Neural progenitor cell (in vitro differentiated cells): ENCODE measurements around the gene ZMIZ2. TPM values are rescaled to one million over a fixed set of nuclear protein-coding genes. Genes with fewer than 3 reads are reported as not detected.

ENCODE experiments used
- DNase-seq: peaks from one replicate; pipeline ENCODE4 v3.0.0-alpha.2; 2016; ENCODE audit warnings: low spot score
- H2AFZ ChIP-seq: fragments of 200-600 bp; sonication (generic); replicated peaks from 2 replicates; pipeline ENCODE4 v1.6.1; 2016; ENCODE audit warnings: antibody characterized with exemption
- H3F3A ChIP-seq: fragments of 200-600 bp; sonication (generic); 2 replicates; pipeline ENCODE4 v1.6.1; 2016; ENCODE audit warnings: antibody characterized with exemption, low read depth
- H3K27ac ChIP-seq: fragments of 200-600 bp; sonication (generic); 2 replicates; pipeline ENCODE4 v1.5.1; 2016; ENCODE audit warnings: mild to moderate bottlenecking
- H3K27me3 ChIP-seq: fragments of 200-600 bp; sonication (generic); 2 replicates; pipeline ENCODE4 v1.6.1; 2016; ENCODE audit warnings: mild to moderate bottlenecking, moderate library complexity
- H3K36me3 ChIP-seq: fragments of 200-600 bp; sonication (generic); 2 replicates; pipeline ENCODE4 v1.5.1; 2016
- H3K4me1 ChIP-seq: fragments of 200-600 bp; sonication (generic); 2 replicates; pipeline ENCODE4 v1.6.1; 2016; ENCODE audit warnings: mixed run types
- H3K4me2 ChIP-seq: fragments of 200-600 bp; sonication (generic); 2 replicates; pipeline ENCODE4 v1.6.1; 2016
- H3K4me3 ChIP-seq: fragments of 200-600 bp; sonication (generic); 2 replicates; pipeline ENCODE4 v1.5.1; 2016
- H3K79me2 ChIP-seq: fragments of 200-600 bp; sonication (generic); 2 replicates; pipeline ENCODE4 v1.6.1; 2016; ENCODE audit warnings: low read depth
- H3K9ac ChIP-seq: fragments of 200-600 bp; sonication (generic); 2 replicates; pipeline ENCODE4 v1.6.1; 2016
- H3K9me3 ChIP-seq: fragments of 200-600 bp; sonication (generic); 2 replicates; pipeline ENCODE4 v1.5.1; 2016; ENCODE audit warnings: low read depth
- H4K20me1 ChIP-seq: fragments of 200-600 bp; sonication (generic); 2 replicates; pipeline ENCODE4 v1.6.1; 2016; ENCODE audit warnings: low read depth
- H3K27ac Mint-ChIP-seq: 3 replicates; pipeline ENCODE4 v1.8.0; 2021; ENCODE audit warnings: mixed read lengths
- H3K27me3 Mint-ChIP-seq: 2 replicates; pipeline ENCODE4 v1.8.0; 2022; ENCODE audit warnings: low read depth, mild to moderate bottlenecking, inconsistent platforms, moderate library complexity, mixed read lengths; ENCODE audit not compliant: insufficient read depth
- H3K36me3 Mint-ChIP-seq: 3 replicates; pipeline ENCODE4 v1.8.0; 2021; ENCODE audit warnings: mixed read lengths
- H3K4me1 Mint-ChIP-seq: 3 replicates; pipeline ENCODE4 v1.8.0; 2021; ENCODE audit warnings: mixed read lengths
- H3K4me3 Mint-ChIP-seq: 3 replicates; pipeline ENCODE4 v1.8.0; 2021; ENCODE audit warnings: mild to moderate bottlenecking, moderate library complexity, mixed read lengths
- H3K9me3 Mint-ChIP-seq: 3 replicates; pipeline ENCODE4 v1.8.0; 2020; ENCODE audit warnings: mixed read lengths
- CTCF ChIP-seq: fragments of 200-600 bp; sonication (generic); IDR thresholded peaks from 2 replicates; pipeline ENCODE4 v1.5.1; 2017; ENCODE audit warnings: antibody characterized with exemption, mild to moderate bottlenecking
- EZH2 ChIP-seq: fragments of 200-600 bp; sonication (generic); IDR thresholded peaks from 2 replicates; pipeline ENCODE4 v1.6.1; 2017; ENCODE audit warnings: antibody characterized with exemption, mild to moderate bottlenecking, moderate library complexity
- EZH2phosphoT487 ChIP-seq: fragments of 200-600 bp; sonication (generic); IDR thresholded peaks from 2 replicates; pipeline ENCODE4 v1.6.1; 2017; ENCODE audit warnings: antibody characterized with exemption
- total RNA-seq: library from RNA; depleted of rRNA; stranded (reverse); fragments of >200 nt; gene quantifications from 2 replicates; pipeline ENCODE4 v1.2.3, GENCODE V29; 2015; ENCODE audit warnings: low replicate concordance

Gene ZMIZ2
- total RNA-seq, 1 donor from 2014 or later: 7.6 TPM

- H3K4me3 ChIP-seq: no peak overlapping the region
- H3K27me3 ChIP-seq: no peaks in the 10 kb centered on the region
- H3K4me2 ChIP-seq: peak overlapping the region; percentile 98
- Mint-ChIP-seq H3K9me3 (no peaks in the 10 kb centered on the region), H3K4me3 (peak overlapping the region; percentile 86), H3K27me3 (peaks cover 8% of the 10 kb centered on the region), H3K4me1 (peaks cover 23% of the 10 kb centered on the region), H3K36me3 (peaks cover 8% of the 10 kb centered on the region), H3K27ac (peak overlapping the region; percentile 88)
- H3K27ac ChIP-seq: no peak overlapping the region
- H3F3A ChIP-seq: peaks cover 7% of the 10 kb centered on the region
- no peaks in the 10 kb centered on the region for H3K9me3 ChIP-seq
- peaks cover 63% of the 10 kb centered on the region for H3K79me2 ChIP-seq
- H4K20me1 ChIP-seq: peaks cover 41% of the 10 kb centered on the region
- peaks cover 9% of the 10 kb centered on the region for H3K4me1 ChIP-seq
- DNase-seq: no peak
- TF ChIP-seq EZH2 (no peak), CTCF (no peak), EZH2phosphoT487 (no peak)
- H3K36me3 ChIP-seq: no peaks in the 10 kb centered on the region
- H3K9ac ChIP-seq: no peak overlapping the region
- H2AFZ ChIP-seq: no peak overlapping the region
These were observed 1.8 kb downstream of the ZMIZ2 start for GRCh38 chr7:44750424-44750823.

- Mint-ChIP-seq H3K4me1 (peaks cover 23% of the 10 kb centered on the region), H3K36me3 (peaks cover 8% of the 10 kb centered on the region), H3K4me3 (peak overlapping the region; percentile 86), H3K27me3 (peaks cover 8% of the 10 kb centered on the region), H3K9me3 (no peaks in the 10 kb centered on the region), H3K27ac (no peak overlapping the region)
- Histone ChIP-seq H3K4me3 (no peak overlapping the region), H3K4me1 (peaks cover 9% of the 10 kb centered on the region), H3K27ac (no peak overlapping the region), H3K4me2 (peak overlapping the region; percentile 22), H3K27me3 (no peaks in the 10 kb centered on the region), H3K36me3 (no peaks in the 10 kb centered on the region), H2AFZ (no peak overlapping the region), H3F3A (peaks cover 7% of the 10 kb centered on the region), H3K9ac (no peak overlapping the region), H3K9me3 (no peaks in the 10 kb centered on the region), H4K20me1 (peaks cover 41% of the 10 kb centered on the region), H3K79me2 (peaks cover 63% of the 10 kb centered on the region)
- TF ChIP-seq CTCF: no peak
- no peak for TF ChIP-seq EZH2
- TF ChIP-seq EZH2phosphoT487: no peak
- DNase-seq: no peak
These were observed 2.4 kb downstream of the ZMIZ2 start for GRCh38 chr7:44750921-44751571.

GRCh38 chr7:44752822-44753221 is 4.2 kb downstream of the ZMIZ2 start:
- Histone ChIP-seq H3K9me3 (no peaks in the 10 kb centered on the region), H3K9ac (no peak overlapping the region), H3K4me1 (peaks cover 7% of the 10 kb centered on the region), H2AFZ (no peak overlapping the region), H3F3A (peaks cover 3% of the 10 kb centered on the region), H3K79me2 (peaks cover 63% of the 10 kb centered on the region), H3K27me3 (no peaks in the 10 kb centered on the region), H3K4me2 (no peak overlapping the region), H3K4me3 (no peak overlapping the region), H3K27ac (no peak overlapping the region), H3K36me3 (no peaks in the 10 kb centered on the region), H4K20me1 (peaks cover 41% of the 10 kb centered on the region)
- DNase-seq: no peak
- Mint-ChIP-seq H3K36me3 (peaks cover 8% of the 10 kb centered on the region), H3K4me3 (no peak overlapping the region), H3K27me3 (peaks cover 2% of the 10 kb centered on the region), H3K4me1 (peaks cover 20% of the 10 kb centered on the region), H3K9me3 (no peaks in the 10 kb centered on the region), H3K27ac (no peak overlapping the region)
- TF ChIP-seq EZH2phosphoT487 (no peak), CTCF (no peak), EZH2 (no peak)
